Uterine smooth muscle cell (primary cell): ENCODE measurements around the gene MRPL3. TPM values are rescaled to one million over a fixed set of nuclear protein-coding genes. Genes with fewer than 3 reads are reported as not detected.

Experiments
- total RNA-seq: library from RNA; depleted of rRNA; stranded (reverse); fragments of >200 nt; gene quantifications from 2 replicates; pipeline ENCODE4 v1.2.3, GENCODE V29; 2014

Gene MRPL3
- total RNA-seq = 111 and 164 TPM in 2 replicates

DNA sequence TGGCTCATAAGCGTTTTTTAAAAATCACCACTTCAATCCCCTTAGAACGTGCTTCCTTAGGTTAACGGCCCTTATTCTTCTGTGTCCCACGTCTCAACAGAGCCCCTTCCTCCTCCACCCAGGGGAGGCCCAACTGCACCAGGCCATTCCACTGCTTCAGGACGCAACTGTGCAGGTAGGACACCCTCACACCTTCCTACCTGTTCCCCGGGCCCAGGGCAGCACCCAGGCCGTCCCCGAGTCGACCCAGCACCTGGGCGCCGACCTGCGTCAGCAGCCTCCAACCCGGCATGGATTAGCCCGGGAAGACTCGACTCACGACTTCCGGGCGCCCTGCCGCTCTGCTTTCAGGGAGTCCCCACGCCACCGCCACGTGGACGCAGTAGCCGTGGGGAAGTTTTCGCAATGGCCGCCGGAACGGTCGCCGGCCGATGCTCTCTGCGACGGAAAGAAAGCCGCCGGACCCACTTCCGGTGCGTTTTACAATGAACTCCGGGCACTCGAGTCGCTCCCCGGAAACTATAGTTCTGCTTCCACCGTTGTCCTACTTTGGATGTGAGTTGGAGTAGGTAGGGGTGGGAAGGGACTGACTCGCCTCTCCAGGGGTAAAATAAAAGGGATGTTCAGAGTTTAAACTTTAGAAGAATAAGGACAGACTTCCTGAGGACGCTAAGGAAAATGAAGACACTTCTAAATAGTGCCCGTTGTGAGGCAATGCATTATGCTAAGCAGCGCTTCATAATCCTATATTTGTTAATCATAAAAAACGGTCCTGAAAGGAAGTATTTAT, at the start of gene MRPL3:
Gene MRPL3, minus strand, starts transcription at position 442 of the 790 bp plus-strand sequence. Its CDS starts 150 bp downstream, at position 292.

Other genes starting within 250 kb of the MRPL3 start
- 15.0 and 16.4 TPM in 2 replicates for gene NUDT16, start 121.2 kb downstream of the MRPL3 start, total RNA-seq